Measurements from ENCODE around the gene DNAJC4. TPM values are rescaled to one million over a fixed set of nuclear protein-coding genes. Genes with fewer than 3 reads are reported as not detected.

The DNAJC4 gene
- total and polyA plus RNA-seq, 12 donors, result 19.9 to 220 (median 66.8) TPM

- no peak for TF ChIP-seq CTCF (IDR thresholded peaks at IDR 0.05)
- no peak overlapping the region for H3K27ac ChIP-seq
- peaks cover 0 to 17% of the 10 kb centered on the region in 2 donors for H3K36me3 ChIP-seq (replicated peaks in 1 of 2)
- H3K4me1 ChIP-seq (replicated peaks in 1 of 2), result peaks cover 15 to 19% of the 10 kb centered on the region in 2 donors
- H3K9me3 ChIP-seq (replicated peaks in 1 of 3), result no peaks in the 10 kb centered on the region
- H3K27me3 ChIP-seq, result no peaks in the 10 kb centered on the region
- H3K4me3 ChIP-seq, result no peak overlapping the region
- intact Hi-C loops (cut with DNase I), result no loop called here
- DNase-seq, result no peak
- 92 to 96% (median 95%) methylated on average over 22 of the region's 22 CpGs for WGBS, 4 donors
These were observed 51.8 kb downstream of the DNAJC4 start for GRCh38 chr11:64281957-64282770.

GRCh38 chr11:64283092-64283491 is 52.7 kb downstream of the DNAJC4 start:
- intact Hi-C loops (cut with DNase I), result no loop called here
- TF ChIP-seq POLR2A (IDR thresholded peaks at IDR 0.05), result no peak
- DNase-seq, result no peak
- H3K4me1 ChIP-seq (replicated peaks in 1 of 2), result peaks cover 15 to 19% of the 10 kb centered on the region in 2 donors
- H3K9me3 ChIP-seq (replicated peaks in 1 of 3), result no peaks in the 10 kb centered on the region
- H3K27me3 ChIP-seq, result no peaks in the 10 kb centered on the region
- no peak overlapping the region for H3K27ac ChIP-seq
- H3K36me3 ChIP-seq (replicated peaks in 1 of 2), result peaks cover 0 to 11% of the 10 kb centered on the region in 2 donors
- no peak overlapping the region for H3K4me3 ChIP-seq
- WGBS, 4 donors, result 90 to 94% (median 93%) methylated on average over 3 of the region's 3 CpGs

Other genes with a start within 250 kb of the DNAJC4 start
- 10 to 100 TPM; 41.4 to 93.7 (median 66.8) TPM for gene OTUB1, start 244.1 kb upstream of the DNAJC4 start, total RNA-seq
- gene OTUB1, start 244.1 kb upstream of the DNAJC4 start, polyA plus RNA-seq, result 10 to 100 TPM; 59.7 to 70.6 (median 60.5) TPM
- gene FLRT1, start 194.6 kb upstream of the DNAJC4 start, total RNA-seq, result 10 to 100 TPM in 1 of 9 donors, 1 to 10 TPM in 2, under 1 TPM in 2, not detected in 4; 0.33 to 11.1 (median 4.0) TPM
- 1 to 10 TPM in 2 of 3 donors, under 1 TPM in 1; 0.54 to 5.0 (median 2.4) TPM for gene FLRT1, start 194.6 kb upstream of the DNAJC4 start, polyA plus RNA-seq
- 10 to 100 TPM; 13.5 to 62.9 (median 22.3) TPM for gene MACROD1, start 64.4 kb upstream of the DNAJC4 start, total RNA-seq
- 10 to 100 TPM in 2 of 3 donors, 1 to 10 TPM in 1; 5.5 to 60.7 (median 41.1) TPM for gene MACROD1, start 64.4 kb upstream of the DNAJC4 start, polyA plus RNA-seq
- 100 to 1,000 TPM; 126 to 404 (median 184) TPM for gene STIP1, start 44.4 kb upstream of the DNAJC4 start, total RNA-seq
- 100 to 1,000 TPM in 1 of 3 donors, 10 to 100 TPM in 2; 82.1 to 523 (median 91.4) TPM for gene STIP1, start 44.4 kb upstream of the DNAJC4 start, polyA plus RNA-seq
- 10 to 100 TPM in 8 of 9 donors, 1 to 10 TPM in 1; 3.2 to 77.0 (median 29.9) TPM for gene FERMT3, start 23.8 kb upstream of the DNAJC4 start, total RNA-seq
- 10 to 100 TPM in 2 of 3 donors, 1 to 10 TPM in 1; 5.5 to 57.8 (median 49.0) TPM for gene FERMT3, start 23.8 kb upstream of the DNAJC4 start, polyA plus RNA-seq
- 10 to 100 TPM; 40.8 to 90.3 (median 55.6) TPM for gene TRPT1, start 4.4 kb upstream of the DNAJC4 start, total RNA-seq
- 100 to 1,000 TPM in 2 of 3 donors, 10 to 100 TPM in 1; 17.9 to 205 (median 175) TPM for gene TRPT1, start 4.4 kb upstream of the DNAJC4 start, polyA plus RNA-seq
- 100 to 1,000 TPM in 2 of 9 donors, 10 to 100 TPM in 7; 67.2 to 126 (median 79.9) TPM for gene NUDT22, start 4.3 kb upstream of the DNAJC4 start, total RNA-seq
- 100 to 1,000 TPM in 2 of 3 donors, 10 to 100 TPM in 1; 19.5 to 190 (median 101) TPM for gene NUDT22, start 4.3 kb upstream of the DNAJC4 start, polyA plus RNA-seq
- 100 to 1,000 TPM in 5 of 9 donors, 10 to 100 TPM in 4; 36.0 to 156 (median 129) TPM for gene VEGFB, start 4.0 kb downstream of the DNAJC4 start, total RNA-seq
- gene VEGFB, start 4.0 kb downstream of the DNAJC4 start, polyA plus RNA-seq, result 100 to 1,000 TPM in 2 of 3 donors, 10 to 100 TPM in 1; 64.4 to 185 (median 158) TPM
- 100 to 1,000 TPM in 3 of 9 donors, 10 to 100 TPM in 6; 76.1 to 185 (median 96.1) TPM for gene FKBP2, start 10.5 kb downstream of the DNAJC4 start, total RNA-seq
- gene FKBP2, start 10.5 kb downstream of the DNAJC4 start, polyA plus RNA-seq, result 100 to 1,000 TPM; 206 to 812 (median 791) TPM
- 100 to 1,000 TPM in 7 of 9 donors, 10 to 100 TPM in 2; 77.2 to 212 (median 128) TPM for gene PPP1R14B, start 16.4 kb downstream of the DNAJC4 start, total RNA-seq
- 100 to 1,000 TPM in 2 of 3 donors, 10 to 100 TPM in 1; 85.1 to 331 (median 327) TPM for gene PPP1R14B, start 16.4 kb downstream of the DNAJC4 start, polyA plus RNA-seq
- gene PLCB3, start 21.0 kb downstream of the DNAJC4 start, total RNA-seq, result 10 to 100 TPM in 8 of 9 donors, 1 to 10 TPM in 1; 5.0 to 65.9 (median 44.0) TPM
- gene PLCB3, start 21.0 kb downstream of the DNAJC4 start, polyA plus RNA-seq, result 10 to 100 TPM in 2 of 3 donors, 1 to 10 TPM in 1; 6.6 to 89.5 (median 31.7) TPM
- 100 to 1,000 TPM in 5 of 9 donors, 10 to 100 TPM in 4; 72.9 to 219 (median 100) TPM for gene BAD, start 54.1 kb downstream of the DNAJC4 start, total RNA-seq
- gene BAD, start 54.1 kb downstream of the DNAJC4 start, polyA plus RNA-seq, result 100 to 1,000 TPM in 2 of 3 donors, 1 to 10 TPM in 1; 9.5 to 111 (median 102) TPM
- gene GPR137, start 55.3 kb downstream of the DNAJC4 start, total RNA-seq, result 10 to 100 TPM; 15.6 to 69.8 (median 48.3) TPM
- 10 to 100 TPM; 16.0 to 41.5 (median 40.9) TPM for gene GPR137, start 55.3 kb downstream of the DNAJC4 start, polyA plus RNA-seq
- under 1 TPM in 1 of 9 donors, not detected in 8; 0.54 TPM for gene KCNK4, start 60.8 kb downstream of the DNAJC4 start, total RNA-seq
- under 1 TPM in 1 of 3 donors, not detected in 2; 0.10 TPM for gene KCNK4, start 60.8 kb downstream of the DNAJC4 start, polyA plus RNA-seq
- under 1 TPM in 2 of 9 donors, not detected in 7; 0.28 to 0.69 TPM for gene CATSPERZ, start 69.8 kb downstream of the DNAJC4 start, total RNA-seq
- 1 to 10 TPM in 1 of 3 donors, under 1 TPM in 1, not detected in 1; 0.74 to 1.2 TPM for gene CATSPERZ, start 69.8 kb downstream of the DNAJC4 start, polyA plus RNA-seq
- 10 to 100 TPM; 27.5 to 74.4 (median 53.1) TPM for gene ESRRA, start 75.0 kb downstream of the DNAJC4 start, total RNA-seq
- gene ESRRA, start 75.0 kb downstream of the DNAJC4 start, polyA plus RNA-seq, result 10 to 100 TPM; 18.2 to 62.1 (median 56.0) TPM
- 100 to 1,000 TPM; 286 to 991 (median 383) TPM for gene TRMT112, start 87.0 kb downstream of the DNAJC4 start, total RNA-seq
- gene TRMT112, start 87.0 kb downstream of the DNAJC4 start, polyA plus RNA-seq, result 100 to 1,000 TPM; 362 to 855 (median 658) TPM
- gene PRDX5, start 87.6 kb downstream of the DNAJC4 start, total RNA-seq, result 100 to 1,000 TPM; 324 to 843 (median 433) TPM
- gene PRDX5, start 87.6 kb downstream of the DNAJC4 start, polyA plus RNA-seq, result 100 to 1,000 TPM; 403 to 713 (median 555) TPM
- gene CCDC88B, start 109.7 kb downstream of the DNAJC4 start, total RNA-seq, result 10 to 100 TPM in 8 of 9 donors, 1 to 10 TPM in 1; 8.9 to 22.6 (median 14.4) TPM
- gene CCDC88B, start 109.7 kb downstream of the DNAJC4 start, polyA plus RNA-seq, result 100 to 1,000 TPM in 1 of 3 donors, 10 to 100 TPM in 1, 1 to 10 TPM in 1; 5.1 to 143 (median 47.9) TPM
- gene RPS6KA4, start 128.6 kb downstream of the DNAJC4 start, total RNA-seq, result 10 to 100 TPM; 13.4 to 89.3 (median 26.3) TPM
- 10 to 100 TPM in 2 of 3 donors, 1 to 10 TPM in 1; 4.9 to 29.8 (median 14.4) TPM for gene RPS6KA4, start 128.6 kb downstream of the DNAJC4 start, polyA plus RNA-seq

Data from adrenal gland (tissue), 12 donors.